Peyer's patch (tissue), 4 donors: ENCODE results near the gene ANTKMT. TPM values are rescaled to one million over a fixed set of nuclear protein-coding genes. Genes with fewer than 3 reads are reported as not detected.

ENCODE experiments used
- DNase-seq, 3 donors: peaks; one replicate each; pipeline ENCODE4 v3.0.0-alpha.2; 2017 to 2019
- H3K27ac ChIP-seq, 4 donors: fragments of 200-600 bp; sonication (generic); one replicate each; pipeline ENCODE4 v1.5.1; 2016 to 2019
- H3K27me3 ChIP-seq, 2 donors: fragments of 200-600 bp; sonication (generic); one replicate each; pipeline ENCODE4 v1.5.1; 2019
- H3K36me3 ChIP-seq, 3 donors: fragments of 200-600 bp; sonication (generic); one replicate each; pipeline ENCODE4 v1.5.1; 2016 to 2019
- H3K4me1 ChIP-seq, 4 donors: fragments of 200-600 bp; sonication (generic); one replicate each; pipeline ENCODE4 v1.5.1; 2016 to 2019
- H3K4me3 ChIP-seq, 4 donors: fragments of 200-600 bp; sonication (generic); 1 replicate in 3 of 4; 2 replicates in 1 of 4; pipeline ENCODE4 v1.5.1; 2016 to 2019; ENCODE audit warnings: mild to moderate bottlenecking in 1 of 4
- H3K9me3 ChIP-seq, 4 donors: fragments of 200-600 bp; sonication (generic); one replicate each; pipeline ENCODE4 v1.5.1; 2016 to 2019; ENCODE audit warnings: mild to moderate bottlenecking in 1 of 4
- POLR2A ChIP-seq, 2 donors: fragments of 450-650 bp; IDR thresholded peaks; one replicate each; pipeline ENCODE4 v1.5.1; 2017; ENCODE audit warnings: antibody characterized with exemption in 2 of 2, mild to moderate bottlenecking in 2 of 2, moderate library complexity in 2 of 2
- total RNA-seq, 4 donors: library from RNA; depleted of rRNA; stranded (reverse); fragments of >200 nt; gene quantifications; one replicate each; pipeline ENCODE4 v1.1.0, GENCODE V29; 2016
- TF ChIP-seq, protein P1 (sequence below), 6 experiments: fragments of 450-650 bp in 4 of 6; fragments of 200-600 bp in 2 of 6; sonication (generic) in 1 of 6; IDR thresholded peaks; one replicate each; pipeline ENCODE4 v1.5.1; 2017 to 2019; ENCODE audit warnings: antibody characterized with exemption in 6 of 6, mild to moderate bottlenecking in 3 of 6, moderate library complexity in 1 of 6

ANTKMT gene
- total RNA-seq, 4 donors from 2014 or later: 52.8 to 93.9 (median 72.0) TPM

DNA sequence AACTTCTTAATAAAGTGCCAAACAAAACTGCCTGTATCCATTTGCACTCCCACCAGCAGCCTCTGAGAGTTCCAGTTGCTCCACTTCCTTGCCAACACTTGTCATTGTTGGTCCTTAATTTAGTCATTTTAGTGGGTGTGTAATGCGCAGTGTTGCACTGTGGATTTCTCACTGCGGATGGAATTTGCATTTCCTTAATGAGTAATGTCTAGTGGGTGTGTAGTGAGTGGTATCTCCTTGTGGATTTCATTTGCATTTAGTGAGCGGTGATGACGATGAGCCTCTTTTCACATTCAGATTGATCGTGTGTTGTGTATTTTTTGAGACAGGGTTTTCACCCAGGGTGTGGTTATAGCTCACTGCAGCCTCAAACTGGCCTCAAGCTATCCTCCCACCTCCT, 35.5 kb downstream of the ANTKMT start:
- Histone ChIP-seq H3K4me1 (no peaks in the 10 kb centered on the region), H3K36me3 (no peaks in the 10 kb centered on the region), H3K27ac (no peak overlapping the region), H3K27me3 (no peaks in the 10 kb centered on the region), H3K9me3 (no peaks in the 10 kb centered on the region), H3K4me3 (no peak overlapping the region)
- TF ChIP-seq, protein P1, sequence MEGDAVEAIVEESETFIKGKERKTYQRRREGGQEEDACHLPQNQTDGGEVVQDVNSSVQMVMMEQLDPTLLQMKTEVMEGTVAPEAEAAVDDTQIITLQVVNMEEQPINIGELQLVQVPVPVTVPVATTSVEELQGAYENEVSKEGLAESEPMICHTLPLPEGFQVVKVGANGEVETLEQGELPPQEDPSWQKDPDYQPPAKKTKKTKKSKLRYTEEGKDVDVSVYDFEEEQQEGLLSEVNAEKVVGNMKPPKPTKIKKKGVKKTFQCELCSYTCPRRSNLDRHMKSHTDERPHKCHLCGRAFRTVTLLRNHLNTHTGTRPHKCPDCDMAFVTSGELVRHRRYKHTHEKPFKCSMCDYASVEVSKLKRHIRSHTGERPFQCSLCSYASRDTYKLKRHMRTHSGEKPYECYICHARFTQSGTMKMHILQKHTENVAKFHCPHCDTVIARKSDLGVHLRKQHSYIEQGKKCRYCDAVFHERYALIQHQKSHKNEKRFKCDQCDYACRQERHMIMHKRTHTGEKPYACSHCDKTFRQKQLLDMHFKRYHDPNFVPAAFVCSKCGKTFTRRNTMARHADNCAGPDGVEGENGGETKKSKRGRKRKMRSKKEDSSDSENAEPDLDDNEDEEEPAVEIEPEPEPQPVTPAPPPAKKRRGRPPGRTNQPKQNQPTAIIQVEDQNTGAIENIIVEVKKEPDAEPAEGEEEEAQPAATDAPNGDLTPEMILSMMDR (IDR thresholded peaks at IDR 0.05): no peak
- no peak for TF ChIP-seq POLR2A (IDR thresholded peaks at IDR 0.05)
- DNase-seq: no peak

DNA sequence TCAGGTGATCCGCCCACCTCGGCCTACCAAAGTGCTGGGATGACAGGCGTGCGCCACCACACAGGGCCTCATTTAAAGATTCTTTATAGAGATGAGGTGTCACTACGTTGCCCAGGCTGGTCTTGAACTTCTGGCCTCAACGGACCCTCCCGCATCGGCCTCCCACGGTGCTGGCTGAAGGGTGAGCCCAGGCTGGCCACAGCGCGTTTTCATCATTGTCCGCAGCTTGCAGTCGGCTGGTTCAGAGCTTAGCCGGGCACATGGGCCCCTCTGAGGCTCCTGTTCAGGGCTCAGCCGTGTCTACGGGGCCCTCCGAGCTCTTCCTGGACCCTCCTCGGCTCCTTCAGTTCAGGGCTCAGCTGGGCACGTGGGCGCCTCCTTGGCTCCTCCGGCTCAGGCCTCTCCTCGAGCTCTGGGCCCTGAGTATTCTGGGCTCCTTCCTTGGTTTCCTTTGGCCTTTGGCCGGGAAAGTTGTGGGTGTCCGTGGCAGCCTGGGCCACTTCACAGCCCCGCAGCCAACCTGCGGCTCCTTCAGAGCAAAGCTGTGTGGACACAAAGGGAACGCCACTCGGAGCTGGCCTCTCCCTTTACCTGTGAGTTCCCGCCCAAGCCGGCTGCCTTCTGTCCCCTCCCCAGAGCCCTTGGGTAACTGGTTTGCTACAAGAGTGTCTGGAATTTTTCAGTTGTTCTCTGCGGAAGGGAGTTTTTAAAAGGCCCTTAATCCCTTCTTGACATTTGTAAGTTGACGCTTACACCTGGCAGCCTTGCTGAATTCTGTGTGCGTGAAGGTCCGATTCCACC, 38.4 kb downstream of the ANTKMT start:
- DNase-seq: no peak
- no peak overlapping the region for H3K27ac ChIP-seq
- H3K4me3 ChIP-seq: no peak overlapping the region
- H3K4me1 ChIP-seq: no peaks in the 10 kb centered on the region
- no peaks in the 10 kb centered on the region for H3K9me3 ChIP-seq
- no peak for TF ChIP-seq POLR2A (IDR thresholded peaks at IDR 0.05)
- TF ChIP-seq, protein P1 (IDR thresholded peaks at IDR 0.05): no peak
- H3K36me3 ChIP-seq: no peaks in the 10 kb centered on the region
- no peaks in the 10 kb centered on the region for H3K27me3 ChIP-seq

DNA sequence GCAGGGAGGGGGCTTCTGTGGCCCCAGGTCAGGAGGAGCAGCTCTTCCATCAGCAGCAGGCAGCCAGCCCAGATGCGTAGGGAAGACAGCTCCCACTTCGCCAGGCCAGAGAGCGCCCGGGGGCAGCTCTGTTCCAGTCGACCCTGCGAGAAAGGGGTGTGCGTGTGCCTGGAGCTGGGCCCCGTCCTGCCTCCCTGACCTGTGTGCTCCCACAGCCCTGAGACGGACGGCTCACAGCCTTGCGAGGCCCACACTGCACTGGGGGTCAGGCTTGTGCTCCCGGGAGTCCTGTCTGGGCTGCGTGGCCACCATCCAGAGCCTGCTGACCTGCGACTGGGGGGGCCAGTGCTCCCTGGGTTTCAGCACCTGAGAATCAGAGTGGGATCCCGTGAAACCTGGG, 39.1 kb downstream of the ANTKMT start:
- Histone ChIP-seq H3K27me3 (no peaks in the 10 kb centered on the region), H3K9me3 (no peaks in the 10 kb centered on the region)
- no peak for DNase-seq

GRCh38 chr16:760545-761343, 39.8 kb downstream of the ANTKMT start, which contains the start of gene MSLN:
Gene MSLN, plus strand, starts transcription at chr16:760734. Its CDS starts 1,947 bp downstream, at chr16:762681.
- DNase-seq: no peak
- Histone ChIP-seq H3K27ac (no peak within 1 kb of the TSS), H3K36me3 (no peaks in the 10 kb centered on the region), H3K4me1 (no peaks in the 10 kb centered on the region), H3K27me3 (no peaks in the 10 kb centered on the region), H3K9me3 (no peaks in the 10 kb centered on the region), H3K4me3 (no peak within 1 kb of the TSS)
- no peak for TF ChIP-seq POLR2A (IDR thresholded peaks at IDR 0.05)
- TF ChIP-seq, protein P1 (IDR thresholded peaks at IDR 0.05): no peak

More for the DNA sequence above, 39.1 kb downstream of the ANTKMT start:
- Histone ChIP-seq H3K36me3 (no peaks in the 10 kb centered on the region), H3K4me1 (no peaks in the 10 kb centered on the region), H3K4me3 (no peak overlapping the region), H3K27ac (no peak overlapping the region)
- TF ChIP-seq, protein P1 (IDR thresholded peaks at IDR 0.05): no peak
- TF ChIP-seq POLR2A (IDR thresholded peaks at IDR 0.05): no peak

- no peak overlapping the region for H3K27ac ChIP-seq
- DNase-seq: no peak
- H3K27me3 ChIP-seq: no peaks in the 10 kb centered on the region
- TF ChIP-seq POLR2A (IDR thresholded peaks at IDR 0.05): no peak
- TF ChIP-seq, protein P1 (IDR thresholded peaks at IDR 0.05): no peak
- no peaks in the 10 kb centered on the region for H3K4me1 ChIP-seq
- H3K36me3 ChIP-seq: no peaks in the 10 kb centered on the region
- no peaks in the 10 kb centered on the region for H3K9me3 ChIP-seq
- no peak overlapping the region for H3K4me3 ChIP-seq
Measured at GRCh38 chr16:761625-762513, 40.9 kb downstream of the ANTKMT start.
